ENCODE results near the gene ADAM30. TPM values are rescaled to one million over a fixed set of nuclear protein-coding genes. Genes with fewer than 3 reads are reported as not detected.

ADAM30 gene
- total and polyA plus RNA-seq, 2 experiments from 2014 or later: not detected

GRCh38 chr1:119902775-119903442, 6.6 kb upstream of the ADAM30 start:
- no peaks in the 10 kb centered on the region for H4K20me1 ChIP-seq (ENCODE audit: insufficient read depth, poor library complexity, severe bottlenecking)
- no peak overlapping the region for H3K27ac ChIP-seq
- H3K4me1 ChIP-seq (ENCODE audit: insufficient read depth): peaks cover 4% of the 10 kb centered on the region
- H3K36me3 ChIP-seq (replicated peaks; ENCODE audit: insufficient read depth, low read depth): no peaks in the 10 kb centered on the region
- no peaks in the 10 kb centered on the region for H3K9me2 ChIP-seq (replicated peaks; ENCODE audit: insufficient read depth)
- TF ChIP-seq EZH2 (IDR thresholded peaks at IDR 0.05; ENCODE audit: borderline replicate concordance) (no peak), EZH2phosphoT487 (IDR thresholded peaks at IDR 0.05; ENCODE audit: low read depth, severe bottlenecking, unreplicated experiment) (no peak), CTCF (IDR thresholded peaks at IDR 0.05; ENCODE audit: poor library complexity) (no peak)
- H3K4me2 ChIP-seq: no peak overlapping the region
- no peaks in the 10 kb centered on the region for H3K27me3 ChIP-seq
- no peaks in the 10 kb centered on the region for H3K79me2 ChIP-seq
- no peak overlapping the region for H3K4me3 ChIP-seq
- DNase-seq (ENCODE audit: low spot score): no peak
- H3K9me3 ChIP-seq (ENCODE audit: low read depth): peaks cover 3% of the 10 kb centered on the region
- 95% methylated on average over 4 of the region's 4 CpGs for WGBS (ENCODE audit: low lambda C conversion rate, missing lambda C conversion rate)
- no peak overlapping the region for H2AFZ ChIP-seq

- no peak for DNase-seq (ENCODE audit: low spot score)
- no peak overlapping the region for H2AFZ ChIP-seq
- no peaks in the 10 kb centered on the region for H3K36me3 ChIP-seq (replicated peaks; ENCODE audit: insufficient read depth, low read depth)
- no peak overlapping the region for H3K27ac ChIP-seq
- 89% methylated on average over 3 of the region's 3 CpGs for WGBS (ENCODE audit: low lambda C conversion rate, missing lambda C conversion rate)
- H3K9me3 ChIP-seq (ENCODE audit: low read depth): no peaks in the 10 kb centered on the region
- no peaks in the 10 kb centered on the region for H3K27me3 ChIP-seq
- H3K79me2 ChIP-seq: no peaks in the 10 kb centered on the region
- no peaks in the 10 kb centered on the region for H3K9me2 ChIP-seq (replicated peaks; ENCODE audit: insufficient read depth)
- no peak for TF ChIP-seq EZH2 (IDR thresholded peaks at IDR 0.05; ENCODE audit: borderline replicate concordance)
- TF ChIP-seq CTCF (IDR thresholded peaks at IDR 0.05; ENCODE audit: poor library complexity): no peak
- no peak for TF ChIP-seq EZH2phosphoT487 (IDR thresholded peaks at IDR 0.05; ENCODE audit: low read depth, severe bottlenecking, unreplicated experiment)
- H3K4me1 ChIP-seq (ENCODE audit: insufficient read depth): peaks cover 4% of the 10 kb centered on the region
- no peaks in the 10 kb centered on the region for H4K20me1 ChIP-seq (ENCODE audit: insufficient read depth, poor library complexity, severe bottlenecking)
- H3K4me3 ChIP-seq: no peak overlapping the region
- no peak overlapping the region for H3K4me2 ChIP-seq
These were observed 2.8 kb upstream of the ADAM30 start for GRCh38 chr1:119898981-119899720.

- Histone ChIP-seq H3K27me3 (no peaks in the 10 kb centered on the region), H3K36me3 (replicated peaks; ENCODE audit: insufficient read depth, low read depth) (no peaks in the 10 kb centered on the region), H3K9me2 (replicated peaks; ENCODE audit: insufficient read depth) (no peaks in the 10 kb centered on the region), H2AFZ (no peak overlapping the region), H4K20me1 (ENCODE audit: insufficient read depth, poor library complexity, severe bottlenecking) (no peaks in the 10 kb centered on the region), H3K4me2 (no peak overlapping the region), H3K9me3 (ENCODE audit: low read depth) (no peaks in the 10 kb centered on the region), H3K4me3 (no peak overlapping the region), H3K27ac (no peak overlapping the region), H3K79me2 (no peaks in the 10 kb centered on the region), H3K4me1 (ENCODE audit: insufficient read depth) (no peaks in the 10 kb centered on the region)
- TF ChIP-seq EZH2 (IDR thresholded peaks at IDR 0.05; ENCODE audit: borderline replicate concordance) (no peak), CTCF (IDR thresholded peaks at IDR 0.05; ENCODE audit: poor library complexity) (no peak)
- 91% methylated on average over 2 of the region's 2 CpGs for WGBS (ENCODE audit: low lambda C conversion rate, missing lambda C conversion rate)
- DNase-seq (ENCODE audit: low spot score): no peak
These were observed 2.2 kb upstream of the ADAM30 start for GRCh38 chr1:119898530-119898929.

Measured in hepatocyte (in vitro differentiated cells).